HepG2 (cell line): ENCODE data around the gene MEX3C. TPM values are rescaled to one million over a fixed set of nuclear protein-coding genes. Genes with fewer than 3 reads are reported as not detected.

Source experiments
- GATA4 ChIP-seq: sonication (generic); IDR thresholded peaks from 2 replicates; pipeline ENCODE4 v1.6.1; 2016; ENCODE audit warnings: antibody characterized with exemption, low read depth, borderline replicate concordance
- GPN1 ChIP-seq: sonication (generic); formaldehyde crosslinking; IDR thresholded peaks from 2 replicates; pipeline ENCODE4 v1.5.1; 2020; ENCODE audit warnings: missing genetic modification reagents, borderline replicate concordance
- HMG20A ChIP-seq: IDR thresholded peaks from 2 replicates; pipeline ENCODE4 v1.6.1; 2016; ENCODE audit warnings: borderline replicate concordance
- JARID2 ChIP-seq: sonication (generic); formaldehyde crosslinking; IDR thresholded peaks from 2 replicates; pipeline ENCODE4 v1.8.1; 2023; ENCODE audit warnings: missing genetic modification reagents, inconsistent platforms; ENCODE audit not compliant: insufficient replicate concordance
- JDP2 ChIP-seq: sonication (generic); formaldehyde crosslinking; IDR thresholded peaks from 2 replicates; pipeline ENCODE4 v1.8.1; 2022; ENCODE audit warnings: missing genetic modification reagents, borderline replicate concordance
- KAT2B ChIP-seq: fragments of 150-350 bp; IDR thresholded peaks from 2 replicates; pipeline ENCODE4 v1.6.1; 2014; ENCODE audit warnings: low read depth, low read length, borderline replicate concordance
- KDM1A ChIP-seq: IDR thresholded peaks from 2 replicates; pipeline ENCODE4 v1.6.1; 2016; ENCODE audit warnings: missing compliant biosample characterization
- KDM6A ChIP-seq: IDR thresholded peaks from 2 replicates; pipeline ENCODE4 v1.6.1; 2016; ENCODE audit warnings: low read depth
- MIER3 ChIP-seq: IDR thresholded peaks from 2 replicates; pipeline ENCODE4 v1.6.1; 2016; ENCODE audit warnings: missing compliant biosample characterization, borderline replicate concordance
- NCOA2 ChIP-seq: sonication (generic); formaldehyde crosslinking; IDR thresholded peaks from 2 replicates; pipeline ENCODE4 v1.8.0; 2022; ENCODE audit warnings: inconsistent platforms
- NKX3-1 ChIP-seq: sonication (generic); formaldehyde crosslinking; IDR thresholded peaks from 2 replicates; pipeline ENCODE4 v1.5.0; 2020; ENCODE audit warnings: missing genetic modification reagents
- PCBP1 ChIP-seq: fragments of 200-400 bp; formaldehyde crosslinking; IDR thresholded peaks from 2 replicates; pipeline ENCODE4 v1.6.1; 2017; ENCODE audit warnings: mild to moderate bottlenecking, low read depth, low read length, borderline replicate concordance
- RAD21 ChIP-seq: fragments of 450-650 bp; formaldehyde crosslinking; IDR thresholded peaks from 2 replicates; pipeline ENCODE4 v1.5.0; 2020; ENCODE audit warnings: mild to moderate bottlenecking
- SAFB2 ChIP-seq: sonication (generic); formaldehyde crosslinking; IDR thresholded peaks from 2 replicates; pipeline ENCODE4 v1.5.1; 2020; ENCODE audit warnings: missing genetic modification reagents, low read depth, mild to moderate bottlenecking, borderline replicate concordance
- SMYD3 ChIP-seq: sonication (generic); formaldehyde crosslinking; IDR thresholded peaks from 2 replicates; pipeline ENCODE4 v1.8.1; 2023; ENCODE audit warnings: mild to moderate bottlenecking, missing genetic modification reagents
- TP53 ChIP-seq: sonication (generic); formaldehyde crosslinking; conservative IDR thresholded peaks from 2 replicates; pipeline ENCODE4 v1.4.0; 2020; ENCODE audit warnings: missing genetic modification reagents
- ZNF512B ChIP-seq: sonication (generic); formaldehyde crosslinking; IDR thresholded peaks from 2 replicates; pipeline ENCODE4 v1.5.1; 2020; ENCODE audit warnings: missing genetic modification reagents, mild to moderate bottlenecking, borderline replicate concordance
- ZNF572 ChIP-seq: sonication (generic); formaldehyde crosslinking; IDR thresholded peaks from 2 replicates; pipeline ENCODE4 v1.5.1; 2020; ENCODE audit warnings: mild to moderate bottlenecking, missing genetic modification reagents
- ZNF703 ChIP-seq: sonication (generic); formaldehyde crosslinking; IDR thresholded peaks from 2 replicates; pipeline ENCODE4 v1.5.1; 2020; ENCODE audit warnings: missing genetic modification reagents, mild to moderate bottlenecking, moderate library complexity, borderline replicate concordance
- polyA plus RNA-seq, 8 experiments: library from polyadenylated mRNA; depleted of rRNA in 3 of 8; stranded (reverse) in 7 of 8; unstranded in 1 of 8; fragments of >200 nt; fragmentation: Illumina TruSeq in 4 of 8; extraction: Trizol in 4 of 8; gene quantifications; 2 replicates each; pipeline versions ENCODE4 v1.2.1 to v1.2.3, GENCODE V29; 2011 to 2016; ENCODE audit warnings: low read depth in 4 of 8, missing spikeins in 1 of 8, mixed read lengths in 1 of 8; ENCODE audit not compliant: insufficient read depth in 1 of 8
- total RNA-seq, 5 experiments: library from RNA; depleted of rRNA; stranded (reverse); fragments of >200 nt; fragmentation: Illumina TruSeq; extraction: Trizol; gene quantifications; 2 replicates each; pipeline ENCODE4 v1.2.3, GENCODE V29; 2016; ENCODE audit warnings: low read depth in 1 of 5
- TF ChIP-seq, protein P1 (sequence below): sonication (generic); formaldehyde crosslinking; IDR thresholded peaks from 2 replicates; pipeline ENCODE4 v1.5.0; 2020; ENCODE audit warnings: missing genetic modification reagents
- TF ChIP-seq, protein P2 (sequence below): IDR thresholded peaks from 2 replicates; pipeline ENCODE4 v1.6.1; 2016; ENCODE audit warnings: missing genetic modification reagents, missing compliant biosample characterization
- TF ChIP-seq, protein P3 (sequence below), 2 experiments: IDR thresholded peaks; 2 replicates each; pipeline ENCODE4 v1.6.1; 2011 to 2012; ENCODE audit warnings: low read length in 2 of 2, borderline replicate concordance in 1 of 2, low read depth in 1 of 2, mild to moderate bottlenecking in 1 of 2, moderate library complexity in 1 of 2

MEX3C gene
- total and polyA plus RNA-seq, 2 of the 13 experiments (the other 11 are each of a cell fraction or from before 2014, with no cell fraction given) = 34.8 to 36.4 TPM

DNA sequence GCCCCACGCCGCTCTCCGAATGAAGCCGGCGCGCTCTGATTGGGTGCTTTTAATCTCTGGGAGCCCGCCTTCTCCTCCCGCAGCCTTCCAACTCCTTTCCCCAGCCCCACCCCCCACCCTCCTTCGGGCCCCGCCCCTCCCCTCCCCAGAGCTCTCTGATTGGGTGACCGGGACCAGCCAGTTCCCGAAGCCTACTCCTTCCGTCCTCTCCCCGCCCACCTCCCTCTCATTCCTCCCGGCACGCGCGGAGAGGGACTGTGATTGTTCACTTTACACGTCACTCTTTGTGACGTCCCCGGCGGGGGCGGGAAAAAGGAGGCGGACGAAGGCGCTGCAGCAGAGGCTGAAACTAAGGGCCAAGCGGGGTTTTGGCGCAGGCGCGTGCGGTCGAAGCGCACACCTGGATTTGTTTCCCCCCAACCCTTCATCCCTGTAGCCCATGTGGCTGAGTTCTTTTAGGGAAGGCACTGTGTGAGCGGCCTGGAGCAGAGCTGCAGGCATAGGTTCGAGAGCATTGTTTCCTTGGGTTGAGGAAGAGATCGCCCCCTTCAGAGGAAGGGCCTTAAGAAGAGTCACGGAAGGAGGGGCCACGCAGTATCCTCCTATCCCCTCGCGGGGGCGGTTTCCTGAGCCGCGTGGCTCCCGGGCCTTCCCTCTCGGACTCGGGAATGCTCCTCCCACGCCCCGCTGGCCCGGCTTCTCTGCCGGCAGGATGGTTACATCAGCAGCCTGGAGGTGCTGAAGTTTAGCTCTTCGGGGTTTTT, at the start of gene MEX3C (continued):
- TF ChIP-seq SAFB2 (CRISPR knock-in tag) (peak; percentile 30; the same call in 1 of the 2 replicates), SMYD3 (CRISPR knock-in tag) (peak; percentile 85), ZNF572 (CRISPR knock-in tag) (no peak), KAT2B (no peak), KDM1A (CRISPR knock-in tag) (peak; percentile 8; the same call in 1 of the 2 replicates), MIER3 (CRISPR knock-in tag) (no peak; the same call in 1 of the 2 replicates), ZNF512B (CRISPR knock-in tag) (no peak), KDM6A (CRISPR knock-in tag) (no peak), NCOA2 (no peak), JDP2 (CRISPR knock-in tag) (no peak), HMG20A (no peak), RAD21 (CRISPR knock-in tag) (no peak; the same call in 1 of the 2 replicates), TP53 (CRISPR knock-in tag) (no peak), ZNF703 (CRISPR knock-in tag) (no peak; the same call in 1 of the 2 replicates), PCBP1 (no peak), GPN1 (CRISPR knock-in tag) (no peak), JARID2 (CRISPR knock-in tag) (no peak), NKX3-1 (CRISPR knock-in tag) (no peak), GATA4 (no peak)
- TF ChIP-seq, protein P1, sequence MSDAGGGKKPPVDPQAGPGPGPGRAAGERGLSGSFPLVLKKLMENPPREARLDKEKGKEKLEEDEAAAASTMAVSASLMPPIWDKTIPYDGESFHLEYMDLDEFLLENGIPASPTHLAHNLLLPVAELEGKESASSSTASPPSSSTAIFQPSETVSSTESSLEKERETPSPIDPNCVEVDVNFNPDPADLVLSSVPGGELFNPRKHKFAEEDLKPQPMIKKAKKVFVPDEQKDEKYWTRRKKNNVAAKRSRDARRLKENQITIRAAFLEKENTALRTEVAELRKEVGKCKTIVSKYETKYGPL = 0 out of 2 replicates have a peak, but pooled peaks have one; percentile 54
- TF ChIP-seq, protein P2, sequence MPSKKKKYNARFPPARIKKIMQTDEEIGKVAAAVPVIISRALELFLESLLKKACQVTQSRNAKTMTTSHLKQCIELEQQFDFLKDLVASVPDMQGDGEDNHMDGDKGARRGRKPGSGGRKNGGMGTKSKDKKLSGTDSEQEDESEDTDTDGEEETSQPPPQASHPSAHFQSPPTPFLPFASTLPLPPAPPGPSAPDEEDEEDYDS (CRISPR knock-in tag) = peak; percentile 98
- TF ChIP-seq, protein P3, sequence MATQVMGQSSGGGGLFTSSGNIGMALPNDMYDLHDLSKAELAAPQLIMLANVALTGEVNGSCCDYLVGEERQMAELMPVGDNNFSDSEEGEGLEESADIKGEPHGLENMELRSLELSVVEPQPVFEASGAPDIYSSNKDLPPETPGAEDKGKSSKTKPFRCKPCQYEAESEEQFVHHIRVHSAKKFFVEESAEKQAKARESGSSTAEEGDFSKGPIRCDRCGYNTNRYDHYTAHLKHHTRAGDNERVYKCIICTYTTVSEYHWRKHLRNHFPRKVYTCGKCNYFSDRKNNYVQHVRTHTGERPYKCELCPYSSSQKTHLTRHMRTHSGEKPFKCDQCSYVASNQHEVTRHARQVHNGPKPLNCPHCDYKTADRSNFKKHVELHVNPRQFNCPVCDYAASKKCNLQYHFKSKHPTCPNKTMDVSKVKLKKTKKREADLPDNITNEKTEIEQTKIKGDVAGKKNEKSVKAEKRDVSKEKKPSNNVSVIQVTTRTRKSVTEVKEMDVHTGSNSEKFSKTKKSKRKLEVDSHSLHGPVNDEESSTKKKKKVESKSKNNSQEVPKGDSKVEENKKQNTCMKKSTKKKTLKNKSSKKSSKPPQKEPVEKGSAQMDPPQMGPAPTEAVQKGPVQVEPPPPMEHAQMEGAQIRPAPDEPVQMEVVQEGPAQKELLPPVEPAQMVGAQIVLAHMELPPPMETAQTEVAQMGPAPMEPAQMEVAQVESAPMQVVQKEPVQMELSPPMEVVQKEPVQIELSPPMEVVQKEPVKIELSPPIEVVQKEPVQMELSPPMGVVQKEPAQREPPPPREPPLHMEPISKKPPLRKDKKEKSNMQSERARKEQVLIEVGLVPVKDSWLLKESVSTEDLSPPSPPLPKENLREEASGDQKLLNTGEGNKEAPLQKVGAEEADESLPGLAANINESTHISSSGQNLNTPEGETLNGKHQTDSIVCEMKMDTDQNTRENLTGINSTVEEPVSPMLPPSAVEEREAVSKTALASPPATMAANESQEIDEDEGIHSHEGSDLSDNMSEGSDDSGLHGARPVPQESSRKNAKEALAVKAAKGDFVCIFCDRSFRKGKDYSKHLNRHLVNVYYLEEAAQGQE (IDR thresholded peaks at IDR 0.05; ENCODE audit: borderline replicate concordance in 1 of 2, low read depth in 1 of 2, low read length in 2 of 2) = peak in 1 of 2 experiments; percentile 21; a peak in 1 of 4 replicates
